ENCODE measurements around the gene C12orf76. TPM values are rescaled to one million over a fixed set of nuclear protein-coding genes. Genes with fewer than 3 reads are reported as not detected.
A peak's percentile ranks its signal among the peaks of the same experiment; 100 is the strongest.

Gene C12orf76
- total and polyA plus RNA-seq, 10 of the 15 experiments (the other 5 are each of a cell fraction or from before 2014, with no cell fraction given) = 3.6 to 20.4 (median 10.7) TPM

- DNase-seq (ENCODE audit: low read depth, low spot score) (peak; percentile 92), ATAC-seq (peak; percentile 65), FAIRE-seq (peak; percentile 35)
- ChIA-PET RAD21 (ENCODE audit: unreplicated experiment) (interaction anchor here (0.7 to 3.8 kb wide), 5 partner anchors 13 to 432 kb away, joined by 3 to 31 read pairs (median 3); no protein-coding TSS in a partner anchor), SMC1A (ENCODE audit: uncharacterized antibody, unreplicated experiment) (interaction anchor here (0.5 to 3.7 kb wide), 6 partner anchors 13 to 511 kb away, joined by 3 to 32 read pairs (median 4); no protein-coding TSS in a partner anchor), CTCF (interaction anchor here (0.9 to 1.6 kb wide), 2 partner anchors 13 to 47 kb away, joined by 4 to 8 read pairs; no protein-coding TSS in a partner anchor), POLR2A (interaction anchor here (0.6 to 4.6 kb wide), 9 partner anchors 9 to 1480 kb away, joined by 3 to 40 read pairs (median 3); no protein-coding TSS in a partner anchor)
- peak within 1 kb of the TSS; percentile 92 for H3K4me3 ChIP-seq
- peaks cover 0 to 5% of the 10 kb centered on the region in 2 experiments; a peak in 1 of 4 replicates for H3K36me3 ChIP-seq (ENCODE audit: control insufficient read depth in 2 of 2, insufficient read depth in 2 of 2, low read length in 1 of 2)
- H2AFZ ChIP-seq (ENCODE audit: control insufficient read depth, low read depth, low read length) = peak within 1 kb of the TSS; percentile 99
- H3K9ac ChIP-seq (ENCODE audit: control insufficient read depth, insufficient read depth, low read length) = peak within 1 kb of the TSS; percentile 95
- H3K9me3 ChIP-seq (replicated peaks; ENCODE audit: control insufficient read depth, insufficient read depth, low read length) = no peaks in the 10 kb centered on the region
- H3K4me1 ChIP-seq (ENCODE audit: control insufficient read depth, insufficient read depth, low read length) = peaks cover 23% of the 10 kb centered on the region
- under 1% methylated on average over 57 of the region's 62 CpGs for WGBS (ENCODE audit: insufficient coverage, insufficient replicate concordance, low lambda C conversion rate, missing lambda C conversion rate)
- peak within 1 kb of the TSS; percentile 99 for H3K27ac ChIP-seq (ENCODE audit: control insufficient read depth, insufficient read depth)
- H3K4me2 ChIP-seq (ENCODE audit: control insufficient read depth, insufficient read depth) = peak within 1 kb of the TSS; percentile 46
- intact Hi-C loops (cut with micrococcal nuclease; ENCODE audit: unreplicated experiment) (no loop called here), in situ Hi-C loops (cut with MboI) (no loop called here)
- H3K79me2 ChIP-seq (ENCODE audit: control insufficient read depth, insufficient read depth, low read length) = peaks cover 64% of the 10 kb centered on the region
- H4K20me1 ChIP-seq (ENCODE audit: control insufficient read depth, insufficient read depth) = no peaks in the 10 kb centered on the region
- BruUV-seq (replicated peaks) = no TSS peak
- H3K27me3 ChIP-seq (replicated peaks in 1 of 2; ENCODE audit: control insufficient read depth in 2 of 2, insufficient read depth in 2 of 2, low read length in 1 of 2) = no peaks in the 10 kb centered on the region
- TF ChIP-seq CHD2 (IDR thresholded peaks at IDR 0.05; ENCODE audit: borderline replicate concordance, low read depth, low read length) (peak; percentile 47; the same call in 1 of the 2 replicates), CREM (IDR thresholded peaks at IDR 0.05; ENCODE audit: low read depth) (peak; percentile 78; the same call in 1 of the 2 replicates), MXI1 (IDR thresholded peaks at IDR 0.05; ENCODE audit: low read depth, low read length) (peak; percentile 86), CBX3 (IDR thresholded peaks at IDR 0.05; ENCODE audit: borderline replicate concordance, low read depth) (no peak), STAT3 (IDR thresholded peaks at IDR 0.05; ENCODE audit: low read depth, low read length) (peak; percentile 16; the same call in 1 of the 2 replicates), RAD21 (IDR thresholded peaks at IDR 0.05; ENCODE audit: insufficient read depth, low read depth, low read length) (no peak), E2F4 (IDR thresholded peaks at IDR 0.05; ENCODE audit: low read depth, low read length) (no peak; the same call in 1 of the 2 replicates), E4F1 (IDR thresholded peaks at IDR 0.05; ENCODE audit: borderline replicate concordance, partially characterized antibody) (peak; percentile 97), ZNF207 (IDR thresholded peaks at IDR 0.05; ENCODE audit: borderline replicate concordance) (peak; percentile 100), MTA2 (IDR thresholded peaks at IDR 0.05; ENCODE audit: low read depth) (peak; percentile 70), RCOR1 (conservative IDR thresholded peaks at IDR 0.05; ENCODE audit: low read depth, low read length) (0 out of 2 replicates have a peak, but pooled peaks have one; percentile 38), ETV6 (conservative IDR thresholded peaks at IDR 0.05 in 1 of 2, IDR thresholded peaks at IDR 0.05 in 1 of 2; ENCODE audit: borderline replicate concordance in 1 of 2, low read depth in 1 of 2) (no peak), HDGF (IDR thresholded peaks at IDR 0.05) (peak; percentile 55; the same call in 1 of the 2 replicates), YY1 (IDR thresholded peaks at IDR 0.05; ENCODE audit: low read depth, low read length) (peak; percentile 99), WRNIP1 (IDR thresholded peaks at IDR 0.05; ENCODE audit: borderline replicate concordance, low read depth, low read length) (no peak), ASH2L (IDR thresholded peaks at IDR 0.05; ENCODE audit: borderline replicate concordance, low read depth) (no peak), MEF2A (IDR thresholded peaks at IDR 0.05; ENCODE audit: insufficient read depth, low read depth, low read length) (0 out of 2 replicates have a peak, but pooled peaks have one; percentile 37), CBX5 (IDR thresholded peaks at IDR 0.05; ENCODE audit: low read depth) (peak; percentile 80; the same call in 1 of the 2 replicates), SRF (IDR thresholded peaks at IDR 0.05; ENCODE audit: low read depth in 2 of 2, low read length in 2 of 2) (peak; percentile 12 to 55; a peak in 2 of 4 replicates), ZNF24 (IDR thresholded peaks at IDR 0.05) (peak; percentile 80; the same call in 1 of the 2 replicates)
These were observed 49.2 kb downstream of the C12orf76 start, which contains the start of gene ANKRD13A for GRCh38 chr12:109998904-109999648. ANKRD13A (plus strand) TSS chr12:109999430; CDS start chr12:109999689, 259 bp downstream.

Measured in GM12878 (cell line).